NCI-H1417 (cell line): ENCODE measurements around the gene PTPRK.
A peak's percentile ranks its signal among the peaks of the same experiment; 100 is the strongest.

ENCODE experiments used
- DNase-seq, 3 experiments: peaks; one replicate each; lab custom pipeline; 2025; lab: John Stamatoyannopoulos, UW

Gene PTPRK

GRCh38 chr6:128284128-128284527 is 236.3 kb downstream of the PTPRK start:
- no peak for DNase-seq

GRCh38 chr6:128282961-128283360 is 237.4 kb downstream of the PTPRK start:
- no peak for DNase-seq

GRCh38 chr6:128280960-128281359 is 239.4 kb downstream of the PTPRK start:
- DNase-seq, result no peak

- no peak for DNase-seq
These were observed 240.3 kb downstream of the PTPRK start for GRCh38 chr6:128280066-128280465.

GRCh38 chr6:128278836-128279235 is 241.6 kb downstream of the PTPRK start:
- DNase-seq, result peak in 2 of 3 experiments; percentile 15 to 44

GRCh38 chr6:128277379-128277778 is 243.0 kb downstream of the PTPRK start:
- no peak for DNase-seq

- DNase-seq, result no peak
These were observed 244.1 kb downstream of the PTPRK start for GRCh38 chr6:128276311-128276710.

GRCh38 chr6:128275681-128276080 is 244.7 kb downstream of the PTPRK start:
- no peak for DNase-seq

GRCh38 chr6:128275030-128275429 is 245.4 kb downstream of the PTPRK start:
- DNase-seq, result no peak

GRCh38 chr6:128271527-128271926 is 248.9 kb downstream of the PTPRK start:
- DNase-seq, result no peak

GRCh38 chr6:128271011-128271410 is 249.4 kb downstream of the PTPRK start:
- no peak for DNase-seq

GRCh38 chr6:128266946-128267345 is 253.5 kb downstream of the PTPRK start:
- DNase-seq, result no peak

- no peak for DNase-seq
These were observed 254.7 kb downstream of the PTPRK start for GRCh38 chr6:128265706-128266105.

- DNase-seq, result no peak
These were observed 260.4 kb downstream of the PTPRK start for GRCh38 chr6:128259730-128260685.

GRCh38 chr6:128259029-128259724 is 261.2 kb downstream of the PTPRK start:
- DNase-seq, result no peak

GRCh38 chr6:128256095-128256494 is 264.3 kb downstream of the PTPRK start:
- DNase-seq, result no peak

GRCh38 chr6:128252341-128253176 is 267.8 kb downstream of the PTPRK start:
- DNase-seq, result no peak

- DNase-seq, result no peak
These were observed 268.7 kb downstream of the PTPRK start for GRCh38 chr6:128251445-128252340.

GRCh38 chr6:128250370-128251070 is 269.9 kb downstream of the PTPRK start:
- no peak for DNase-seq

GRCh38 chr6:128249429-128249828 is 271.0 kb downstream of the PTPRK start:
- DNase-seq, result no peak
